GM12878 (cell line): ENCODE measurements around the gene TGM5. TPM values are rescaled to one million over a fixed set of nuclear protein-coding genes. Genes with fewer than 3 reads are reported as not detected.
A peak's percentile ranks its signal among the peaks of the same experiment; 100 is the strongest.

Experiments
- ATAC-seq: fragments of 200-7000 bp; cut with Tn5 transposase; 3 replicates; pipeline ENCODE4 v1.9.1; 2020; ENCODE audit warnings: mild to moderate bottlenecking, moderate library complexity
- BruUV-seq: library from RNA; stranded (reverse); fragments of 400-500 nt; replicated peaks from 2 replicates; lab custom pipeline; 2021; lab: Mats Ljungman, UMichigan
- CTCF ChIA-PET: fragments of 300-600 bp; sonication (Branson Sonifier 250); formaldehyde crosslinking; extraction: SDS; loops from one replicate; lab custom pipeline; 2021; ENCODE audit warnings: inconsistent platforms; lab: Yijun Ruan, JAX
- POLR2A ChIA-PET: fragments of 350-600 bp; formaldehyde crosslinking; extraction: SDS; loops from one replicate; lab custom pipeline; 2021; ENCODE audit warnings: inconsistent platforms; lab: Charles Lee
- RAD21 ChIA-PET: fragments of 300-600 bp; sonication (Branson Sonifier 250); formaldehyde crosslinking; loops from one replicate; lab custom pipeline; 2023; ENCODE audit warnings: antibody characterized with exemption; ENCODE audit not compliant: unreplicated experiment; lab: Charles Lee
- SMC1A ChIA-PET: fragments of 300-600 bp; sonication (Branson Sonifier 250); formaldehyde crosslinking; loops from one replicate; lab custom pipeline; 2023; ENCODE audit not compliant: unreplicated experiment, uncharacterized antibody; lab: Charles Lee
- DNase-seq: peaks from one replicate; pipeline ENCODE4 v3.0.0-alpha.2; 2011; ENCODE audit warnings: low read depth, low spot score
- FAIRE-seq: peaks from 3 replicates; lab custom pipeline; 2011; peaks lifted over from hg19 to GRCh38; lab: Jason Lieb, UNC
- H2AFZ ChIP-seq: 2 replicates; pipeline ENCODE4 v1.6.0; 2011; ENCODE audit warnings: low read depth, low read length, control low read depth; ENCODE audit not compliant: control insufficient read depth
- H3K27ac ChIP-seq: 2 replicates; pipeline ENCODE4 v1.5.1; 2011; ENCODE audit warnings: control low read depth; ENCODE audit not compliant: control insufficient read depth, insufficient read depth
- H3K27me3 ChIP-seq, 2 experiments: replicated peaks in 1 of 2; 2 replicates each; pipeline versions ENCODE4 v1.6.0 to v1.6.1; 2011; ENCODE audit warnings: low read length in 1 of 2; ENCODE audit not compliant: control insufficient read depth in 2 of 2, insufficient read depth in 2 of 2
- H3K36me3 ChIP-seq, 2 experiments: 2 replicates each; pipeline ENCODE4 v1.5.1; 2011; ENCODE audit warnings: low read length in 1 of 2; ENCODE audit not compliant: control insufficient read depth in 2 of 2, insufficient read depth in 2 of 2
- H3K4me1 ChIP-seq: 2 replicates; pipeline ENCODE4 v1.6.1; 2011; ENCODE audit warnings: mild to moderate bottlenecking, low read length, moderate library complexity, mixed read lengths; ENCODE audit not compliant: control insufficient read depth, insufficient read depth
- H3K4me2 ChIP-seq: 2 replicates; pipeline ENCODE4 v1.6.0; 2011; ENCODE audit warnings: control low read depth; ENCODE audit not compliant: control insufficient read depth, insufficient read depth
- H3K4me3 ChIP-seq: fragments of 200-600 bp; sonication (generic); 2 replicates; pipeline ENCODE4 v1.5.1; 2016
- H3K79me2 ChIP-seq: 2 replicates; pipeline ENCODE4 v1.6.0; 2011; ENCODE audit warnings: low read length; ENCODE audit not compliant: control insufficient read depth, insufficient read depth
- H3K9ac ChIP-seq: 2 replicates; pipeline ENCODE4 v1.8.0; 2011; ENCODE audit warnings: low read length, control low read depth, mixed read lengths; ENCODE audit not compliant: control insufficient read depth, insufficient read depth
- H3K9me3 ChIP-seq: replicated peaks from 3 replicates; pipeline ENCODE4 v1.5.1; 2011; ENCODE audit warnings: mild to moderate bottlenecking, low read length; ENCODE audit not compliant: control insufficient read depth, insufficient read depth
- H4K20me1 ChIP-seq: 2 replicates; pipeline ENCODE4 v1.6.0; 2011; ENCODE audit not compliant: control insufficient read depth, insufficient read depth
- CHD4 ChIP-seq: fragments of 200-600 bp; sonication (generic); IDR thresholded peaks from 2 replicates; pipeline ENCODE4 v1.6.1; 2016; ENCODE audit warnings: mild to moderate bottlenecking
- IRF5 ChIP-seq: fragments of 450-650 bp; IDR thresholded peaks from 2 replicates; pipeline ENCODE4 v1.6.1; 2017; ENCODE audit warnings: borderline replicate concordance
- POLR2AphosphoS5 ChIP-seq: IDR thresholded peaks from 2 replicates; pipeline ENCODE4 v1.6.1; 2011; ENCODE audit warnings: mild to moderate bottlenecking, low read length, inconsistent platforms
- RBBP5 ChIP-seq: fragments of 200-600 bp; sonication (generic); conservative IDR thresholded peaks from 2 replicates; pipeline ENCODE4 v1.6.1; 2016
- RCOR1 ChIP-seq: conservative IDR thresholded peaks from 2 replicates; pipeline ENCODE4 v1.6.1; 2012; ENCODE audit warnings: low read depth, low read length, improper control_type of control experiment
- RFX5 ChIP-seq: IDR thresholded peaks from 2 replicates; pipeline ENCODE4 v1.6.1; 2011; ENCODE audit warnings: low read depth, low read length, improper control_type of control experiment
- SREBF1 ChIP-seq: IDR thresholded peaks from 2 replicates; pipeline ENCODE4 v1.6.1; 2012; ENCODE audit warnings: mild to moderate bottlenecking, low read length
- STAT3 ChIP-seq: IDR thresholded peaks from 2 replicates; pipeline ENCODE4 v1.6.1; 2011; ENCODE audit warnings: low read depth, low read length, improper control_type of control experiment
- YY1 ChIP-seq: IDR thresholded peaks from 2 replicates; pipeline ENCODE4 v1.6.1; 2011; ENCODE audit warnings: low read depth, mild to moderate bottlenecking, low read length
- WGBS: methylation state at CpG from one replicate; pipeline ENCODE4 v1.1.6; 2016; ENCODE audit warnings: low lambda C conversion rate; ENCODE audit not compliant: insufficient replicate concordance, insufficient coverage; ENCODE audit errors: missing lambda C conversion rate; 5-methylcytosine and 5-hydroxymethylcytosine counted together
- in situ Hi-C: fragments of 300-500 bp; cut with MboI; formaldehyde crosslinking; loops from 9 replicates; pipeline ENCODE4 v1.14.3; 2018; ENCODE audit warnings: mixed read lengths
- intact Hi-C: fragments of 100-400 bp; cut with micrococcal nuclease; formaldehyde crosslinking; loops from one replicate; pipeline ENCODE4 v1.14.2; 2022; ENCODE audit not compliant: unreplicated experiment
- polyA plus RNA-seq, 11 experiments: library from polyadenylated mRNA; depleted of rRNA in 4 of 11; unstranded in 6 of 11; stranded (reverse) in 5 of 11; fragments of >200 nt; fragmentation: Nextera tagmentation in 4 of 11; fragmentation: Illumina TruSeq in 1 of 11; extraction: Ambion mirVana in 4 of 11; extraction: Trizol in 1 of 11; gene quantifications; 1 replicate in 1 of 11; 2 replicates in 10 of 11; pipeline versions ENCODE4 v1.2.1 to v1.2.3, GENCODE V29; 2011 to 2016; ENCODE audit warnings: inconsistent platforms in 2 of 11, missing spikeins in 2 of 11, low read depth in 1 of 11
- total RNA-seq, 4 experiments: library from RNA; depleted of rRNA in 3 of 4; stranded (reverse); fragments of >200 nt in 3 of 4; fragmentation: Illumina TruSeq in 1 of 4; extraction: Trizol in 1 of 4; gene quantifications; 2 replicates each; pipeline versions ENCODE4 v1.2.1 to v1.2.3, GENCODE V29; 2013 to 2021

Gene TGM5
- total and polyA plus RNA-seq, 10 of the 15 experiments (the other 5 are each of a cell fraction or from before 2014, with no cell fraction given) = 4.4 to 27.1 (median 5.6) TPM

- DNase-seq = no peak
- H2AFZ ChIP-seq = peak overlapping the region; percentile 12; the same call in 1 of the 2 replicates
- ChIA-PET SMC1A (interaction anchor here (0.6 to 1.9 kb wide), 3 partner anchors 20 to 448 kb away, joined by 3 to 7 read pairs (median 4); no protein-coding TSS in a partner anchor), RAD21 (interaction anchor here (1.0 to 1.9 kb wide), 3 partner anchors 40 to 101 kb away, joined by 4 to 7 read pairs (median 4); no protein-coding TSS in a partner anchor), CTCF (interaction anchor here (1.7 to 5.0 kb wide), 3 partner anchors 40 to 101 kb away, joined by 6 to 37 read pairs (median 9); no protein-coding TSS in a partner anchor), POLR2A (interaction anchor here (1.1 to 1.7 kb wide), 5 partner anchors 8 to 78 kb away, joined by 3 to 4 read pairs (median 3); partner anchors contain the start of gene UBR1)
- no TSS peak for BruUV-seq
- H3K4me3 ChIP-seq = no peak overlapping the region
- H4K20me1 ChIP-seq = no peaks in the 10 kb centered on the region
- no peak overlapping the region for H3K9ac ChIP-seq
- H3K4me1 ChIP-seq = no peaks in the 10 kb centered on the region
- peaks cover 0 to 2% of the 10 kb centered on the region in 2 experiments; a peak in 2 of 4 replicates for H3K36me3 ChIP-seq
- WGBS = 94% methylated on average over 9 of the region's 9 CpGs
- no peak overlapping the region for H3K4me2 ChIP-seq
- no peak for FAIRE-seq
- TF ChIP-seq RCOR1 (no peak), CHD4 (no peak), YY1 (no peak), IRF5 (no peak), SREBF1 (no peak), RBBP5 (no peak), POLR2AphosphoS5 (no peak), RFX5 (no peak), STAT3 (no peak)
- H3K9me3 ChIP-seq = no peaks in the 10 kb centered on the region
- H3K27me3 ChIP-seq = no peaks in the 10 kb centered on the region
- in situ Hi-C loops (no loop called here), intact Hi-C loops (loop anchor here (5.0 kb wide), 1 partner anchor 52 kb away; the partner anchor contains the start of gene TMEM62)
- no peak overlapping the region for H3K27ac ChIP-seq
- peaks cover 15% of the 10 kb centered on the region for H3K79me2 ChIP-seq
- no peak for ATAC-seq
Measured at GRCh38 chr15:43184407-43185124, 82.2 kb downstream of the TGM5 start.
